Suppressor macrophage (primary cell): ENCODE results near the gene NDUFB11.

Experiments
- DNase-seq, 4 experiments: peaks; one replicate each; pipeline ENCODE4 v3.0.0-alpha.2; 2020 to 2022

Gene NDUFB11

GRCh38 chrX:47174846-47175587 is 30.5 kb upstream of the NDUFB11 start:
- DNase-seq = no peak

GRCh38 chrX:47174376-47174775 is 29.9 kb upstream of the NDUFB11 start:
- DNase-seq = no peak

- no peak for DNase-seq
These were observed 28.7 kb upstream of the NDUFB11 start for GRCh38 chrX:47172971-47173792.

- no peak for DNase-seq
These were observed 28.0 kb upstream of the NDUFB11 start for GRCh38 chrX:47172549-47172948.

- no peak for DNase-seq
These were observed 27.5 kb upstream of the NDUFB11 start for GRCh38 chrX:47171996-47172395.

GRCh38 chrX:47170861-47171692 is 26.6 kb upstream of the NDUFB11 start:
- no peak for DNase-seq

GRCh38 chrX:47169726-47170515 is 25.4 kb upstream of the NDUFB11 start:
- DNase-seq = no peak

- DNase-seq = no peak
These were observed 24.8 kb upstream of the NDUFB11 start for GRCh38 chrX:47169273-47169672.

GRCh38 chrX:47168495-47169073 is 24.1 kb upstream of the NDUFB11 start:
- DNase-seq = no peak

GRCh38 chrX:47166126-47166525 is 21.6 kb upstream of the NDUFB11 start:
- no peak for DNase-seq

- no peak for DNase-seq
These were observed 19.9 kb upstream of the NDUFB11 start for GRCh38 chrX:47164420-47164819.

- DNase-seq = no peak
These were observed 18.6 kb upstream of the NDUFB11 start for GRCh38 chrX:47162927-47163583.

- no peak for DNase-seq
These were observed 16.3 kb upstream of the NDUFB11 start for GRCh38 chrX:47160781-47161180.

- no peak for DNase-seq
These were observed 14.3 kb upstream of the NDUFB11 start for GRCh38 chrX:47158781-47159180.

- DNase-seq = no peak
These were observed 13.6 kb upstream of the NDUFB11 start for GRCh38 chrX:47158131-47158530.

- no peak for DNase-seq
These were observed 12.4 kb upstream of the NDUFB11 start for GRCh38 chrX:47156611-47157520.

- no peak for DNase-seq
These were observed 6.9 kb upstream of the NDUFB11 start for GRCh38 chrX:47151435-47151834.

- DNase-seq = no peak
These were observed 4.4 kb upstream of the NDUFB11 start for GRCh38 chrX:47148946-47149345.

- DNase-seq = no peak
These were observed 2.7 kb upstream of the NDUFB11 start for GRCh38 chrX:47146936-47147859.
